AG09309 (cell line): ENCODE data around the gene PHF8.

Experiments
- DNase-seq: peaks from one replicate; pipeline ENCODE4 v3.0.0-alpha.2; 2010; ENCODE audit warnings: low read depth
- H3K4me3 ChIP-seq: 2 replicates; pipeline ENCODE4 v1.5.1; 2011; ENCODE audit warnings: mild to moderate bottlenecking, low read depth, low read length, moderate library complexity; ENCODE audit not compliant: control insufficient read depth
- TF ChIP-seq, protein P1 (sequence below): IDR thresholded peaks from 2 replicates; pipeline ENCODE4 v1.5.1; 2011; ENCODE audit warnings: mild to moderate bottlenecking, low read depth, low read length, inconsistent platforms; ENCODE audit not compliant: insufficient read depth, control insufficient read depth; ENCODE audit errors: missing control alignments

The PHF8 gene

GRCh38 chrX:54049801-54050200 lies 5.5 kb upstream of the PHF8 start:
- TF ChIP-seq, protein P1, sequence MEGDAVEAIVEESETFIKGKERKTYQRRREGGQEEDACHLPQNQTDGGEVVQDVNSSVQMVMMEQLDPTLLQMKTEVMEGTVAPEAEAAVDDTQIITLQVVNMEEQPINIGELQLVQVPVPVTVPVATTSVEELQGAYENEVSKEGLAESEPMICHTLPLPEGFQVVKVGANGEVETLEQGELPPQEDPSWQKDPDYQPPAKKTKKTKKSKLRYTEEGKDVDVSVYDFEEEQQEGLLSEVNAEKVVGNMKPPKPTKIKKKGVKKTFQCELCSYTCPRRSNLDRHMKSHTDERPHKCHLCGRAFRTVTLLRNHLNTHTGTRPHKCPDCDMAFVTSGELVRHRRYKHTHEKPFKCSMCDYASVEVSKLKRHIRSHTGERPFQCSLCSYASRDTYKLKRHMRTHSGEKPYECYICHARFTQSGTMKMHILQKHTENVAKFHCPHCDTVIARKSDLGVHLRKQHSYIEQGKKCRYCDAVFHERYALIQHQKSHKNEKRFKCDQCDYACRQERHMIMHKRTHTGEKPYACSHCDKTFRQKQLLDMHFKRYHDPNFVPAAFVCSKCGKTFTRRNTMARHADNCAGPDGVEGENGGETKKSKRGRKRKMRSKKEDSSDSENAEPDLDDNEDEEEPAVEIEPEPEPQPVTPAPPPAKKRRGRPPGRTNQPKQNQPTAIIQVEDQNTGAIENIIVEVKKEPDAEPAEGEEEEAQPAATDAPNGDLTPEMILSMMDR, result no peak
- DNase-seq, result no peak
- H3K4me3 ChIP-seq, result no peak overlapping the region

DNA sequence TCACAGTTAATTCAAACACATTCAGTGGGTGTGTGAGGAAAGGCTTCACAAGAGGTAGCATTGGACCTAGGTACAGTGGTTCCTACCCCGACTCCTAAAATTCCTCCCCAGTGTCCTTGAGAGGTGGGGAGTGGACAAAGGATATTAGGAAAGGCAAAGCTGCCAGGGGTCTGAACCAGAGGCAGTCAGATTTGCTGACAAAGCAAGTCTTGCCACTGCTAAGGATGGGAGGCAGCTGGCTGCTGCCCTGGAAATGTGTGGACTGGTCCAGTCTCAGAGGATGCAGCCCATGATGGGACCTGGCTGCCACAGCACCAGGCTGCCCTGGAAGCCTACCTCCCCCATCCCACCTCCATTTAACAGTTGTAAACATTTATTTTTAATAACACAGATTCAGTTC lies 4.1 kb upstream of the PHF8 start:
- no peak overlapping the region for H3K4me3 ChIP-seq
- no peak for DNase-seq
- TF ChIP-seq, protein P1, result no peak

GRCh38 chrX:54045563-54046228 lies 1.4 kb upstream of the PHF8 start:
- H3K4me3 ChIP-seq, result no peak overlapping the region
- DNase-seq, result no peak
- TF ChIP-seq, protein P1, result no peak

DNA sequence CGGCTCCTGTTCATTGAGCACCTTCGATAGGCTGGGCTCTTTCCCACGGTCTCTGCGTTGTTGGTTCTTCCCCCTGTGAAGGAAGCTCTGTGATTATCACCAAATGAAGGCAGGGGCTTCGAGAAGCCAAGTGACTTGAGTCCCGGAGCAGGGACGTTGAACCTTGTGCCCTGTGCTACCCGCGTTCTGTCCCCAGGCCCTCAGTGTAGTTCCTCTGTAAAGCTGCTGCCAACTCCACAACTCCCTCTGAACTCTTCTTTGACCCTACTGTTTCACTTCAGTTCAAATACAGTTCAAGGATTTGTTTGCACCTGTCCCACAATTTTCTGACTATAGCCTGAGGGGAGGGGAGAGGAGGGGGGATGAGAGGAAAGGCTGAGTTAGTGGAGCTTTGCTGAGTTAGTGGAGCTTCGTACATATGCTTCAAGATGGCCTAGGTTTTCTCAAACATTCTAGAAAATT lies 635 bp upstream of the PHF8 start:
- DNase-seq, result no peak
- H3K4me3 ChIP-seq, result peak overlapping the region; percentile 50
- TF ChIP-seq, protein P1, result no peak

DNA sequence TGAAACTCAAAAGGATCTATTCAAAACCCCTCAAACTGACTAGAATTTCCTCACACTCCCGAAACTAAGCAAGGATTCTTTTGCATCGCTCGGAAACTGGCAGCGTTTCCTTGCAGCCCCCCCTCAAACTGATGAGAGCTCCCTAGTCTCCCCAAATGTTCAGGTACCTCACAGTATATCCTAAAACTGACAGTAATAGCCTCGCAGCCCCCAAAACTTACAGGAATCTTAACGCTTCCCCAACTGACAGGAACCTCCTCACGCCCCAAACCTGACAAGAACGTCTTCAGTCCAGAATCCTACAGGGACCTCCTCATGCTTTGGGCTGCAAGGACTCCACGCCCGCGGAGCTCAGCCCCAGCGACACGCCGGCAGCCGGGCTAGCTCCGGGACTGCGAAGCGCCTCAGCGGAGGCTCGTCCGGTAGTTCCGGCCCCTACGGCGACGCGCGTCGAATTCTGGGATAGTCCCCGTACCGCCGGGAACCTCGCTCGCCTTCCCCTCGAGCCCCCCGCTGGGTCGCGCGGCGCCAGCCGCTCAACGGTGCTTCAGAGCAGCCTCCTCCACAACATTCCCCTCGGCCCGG lies 640 bp downstream of the PHF8 start:
- DNase-seq, result no peak
- peak overlapping the region; percentile 60 for H3K4me3 ChIP-seq
- TF ChIP-seq, protein P1, result no peak

GRCh38 chrX:54043056-54043455 lies 1.2 kb downstream of the PHF8 start:
- no peak for DNase-seq
- TF ChIP-seq, protein P1, result no peak

More at GRCh38 chrX:54043056-54043455, 1.2 kb downstream of the PHF8 start:
- H3K4me3 ChIP-seq, result peak overlapping the region; percentile 60
